Stimulated activated CD4-positive, alpha-beta T cell treated with anti-CD3 and anti-CD28 coated beads, TNF-alpha, amount 100 ng/mL, for 1 hour (primary cell): ENCODE measurements around the gene TUBA1B.
A peak's percentile ranks its signal among the peaks of the same experiment; 100 is the strongest.

Experiments
- DNase-seq, 3 donors: peaks; one replicate each; pipeline ENCODE4 v3.0.0-alpha.2; 2020; ENCODE audit warnings: low read depth in 3 of 3, low spot score in 1 of 3

TUBA1B gene

DNA sequence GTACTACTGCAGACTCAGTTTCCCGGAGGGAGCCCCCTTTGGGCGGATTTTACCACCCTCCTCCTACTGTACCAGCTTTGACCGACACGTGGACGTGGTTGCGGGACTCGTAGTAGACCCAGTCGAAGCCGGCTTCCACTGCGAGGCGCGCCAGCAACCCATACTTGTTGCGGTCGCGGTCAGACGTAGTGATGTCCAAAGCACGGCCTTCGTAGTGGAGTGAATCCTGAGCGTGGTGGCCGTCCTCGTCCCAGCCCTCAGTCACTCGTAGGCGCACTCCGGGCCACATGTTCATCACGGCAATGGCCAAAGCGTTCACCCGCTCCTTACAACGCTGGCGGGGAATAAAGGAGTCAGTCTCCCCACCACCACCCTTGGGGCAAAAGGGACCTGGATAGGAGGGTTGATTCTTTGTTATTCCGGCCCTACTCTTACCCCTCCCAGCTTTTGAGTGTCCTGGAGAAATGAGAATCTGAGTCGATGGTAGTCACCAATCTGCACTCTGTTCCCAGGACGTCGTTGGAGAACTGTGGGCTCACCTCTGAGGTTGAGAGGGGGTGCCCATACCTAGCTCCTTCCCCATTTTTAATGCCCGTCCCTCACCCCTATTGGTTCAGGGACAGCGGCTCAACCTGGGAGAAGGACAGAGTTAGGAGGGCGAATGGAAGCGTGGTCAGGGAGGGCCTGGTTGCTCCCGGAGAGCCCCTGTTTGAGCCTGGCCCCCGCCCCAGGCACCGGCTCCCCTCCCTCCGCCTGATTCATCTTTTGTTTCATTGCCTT, 39.9 kb downstream of the TUBA1B start:
- no peak for DNase-seq

DNA sequence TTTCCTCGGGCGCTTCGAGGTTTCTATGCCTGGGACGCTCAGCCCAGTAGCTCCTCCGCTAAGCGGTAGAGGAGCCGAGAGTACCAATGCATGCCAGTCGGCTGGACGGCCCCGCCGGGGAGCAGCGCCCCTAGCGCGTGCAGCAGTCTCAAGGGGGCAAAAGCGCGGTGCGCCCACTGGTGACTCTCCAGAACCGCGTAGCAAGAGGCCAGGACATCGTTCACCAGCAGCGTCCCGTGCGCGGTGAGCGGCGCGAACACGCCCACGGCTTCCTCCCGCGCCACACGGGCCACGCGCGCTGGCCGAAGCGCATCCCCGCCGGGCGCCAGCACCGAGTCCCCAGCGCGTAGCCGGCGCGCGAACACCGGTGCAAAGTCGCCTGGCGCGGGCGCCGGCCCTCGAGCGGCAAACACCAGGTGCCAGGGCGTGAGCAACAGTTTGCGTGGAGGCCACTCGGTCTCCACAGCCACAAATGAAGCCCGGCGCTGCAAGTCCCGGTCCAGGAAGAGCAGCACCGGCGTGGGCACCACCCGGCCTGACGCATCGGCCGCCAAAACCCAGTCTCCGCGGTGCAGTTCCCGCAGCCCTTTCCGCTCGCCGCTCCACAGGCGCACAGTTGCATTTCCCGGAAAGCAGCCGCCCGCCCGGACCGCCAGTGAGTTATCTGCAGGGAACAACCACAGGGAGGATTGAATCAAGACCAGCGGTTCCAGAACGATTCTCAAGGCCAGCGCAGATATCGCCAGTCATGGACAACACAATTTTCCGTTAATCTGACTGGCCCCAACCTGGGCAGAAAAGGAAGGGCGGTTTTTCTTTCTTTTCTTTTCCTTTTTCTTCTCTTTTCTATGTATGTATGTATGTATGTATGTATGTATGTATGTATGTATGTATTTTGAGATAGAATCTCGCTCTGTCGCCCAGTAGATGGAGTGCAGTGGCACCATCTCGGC, 41.1 kb downstream of the TUBA1B start:
- DNase-seq, result no peak

DNA sequence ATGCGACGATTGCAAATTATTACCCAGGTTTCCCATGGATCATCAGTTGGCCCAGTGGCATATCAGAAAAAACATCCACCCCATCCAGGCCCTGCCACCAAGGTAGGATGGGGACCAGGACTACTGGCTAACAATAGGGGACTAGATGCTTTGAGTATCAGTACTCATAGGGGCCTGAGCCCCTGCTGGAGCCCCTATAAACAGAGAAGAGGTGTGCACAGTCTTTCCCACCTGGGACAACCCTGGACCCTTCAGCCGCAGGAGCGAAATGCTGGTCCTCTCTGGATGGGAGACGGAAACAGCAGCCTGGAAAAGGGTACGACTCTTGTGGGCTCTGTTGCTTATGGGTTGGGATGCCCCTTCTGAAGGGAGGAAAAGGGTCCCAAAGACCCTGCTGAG, 42.3 kb downstream of the TUBA1B start:
- no peak for DNase-seq

DNA sequence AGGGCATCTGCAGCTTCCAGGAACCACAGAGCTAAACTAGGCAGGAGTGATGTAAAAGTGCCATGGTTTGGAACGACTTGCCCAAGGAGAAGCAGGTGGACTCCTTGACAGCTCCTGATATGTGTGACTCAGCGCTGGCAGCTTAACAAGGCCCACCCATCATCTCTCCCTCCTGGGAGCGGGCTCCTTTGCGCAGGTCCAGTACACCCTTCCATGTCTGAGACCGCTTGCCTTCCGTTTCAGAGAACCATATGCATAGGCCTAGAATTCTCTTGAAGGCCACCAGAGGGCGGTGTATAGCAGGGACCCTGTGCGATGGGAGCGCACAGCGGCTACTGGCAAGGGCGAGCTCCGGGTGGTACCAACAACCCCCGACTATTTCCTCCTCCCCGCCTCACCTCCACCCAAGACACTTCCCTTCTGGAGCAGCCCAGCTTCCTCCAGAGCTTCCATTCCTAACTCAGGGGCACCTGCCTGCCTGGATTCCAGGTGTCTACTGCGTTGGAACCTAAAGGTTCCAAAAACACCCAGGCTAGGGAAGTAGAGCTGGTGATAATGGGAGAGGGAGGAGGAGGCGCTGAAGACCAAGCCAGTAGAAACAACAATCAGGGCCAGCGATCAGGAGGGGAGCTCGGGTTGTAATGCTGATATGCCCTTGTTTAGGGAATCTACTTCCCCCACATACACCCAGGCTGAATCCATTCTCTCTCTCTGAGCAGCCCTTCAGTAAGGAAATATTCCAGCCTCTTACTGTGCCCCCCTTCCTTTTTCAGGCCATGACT, 42.9 kb downstream of the TUBA1B start:
- DNase-seq, result peak; percentile 28 to 49 (median 45)

DNA sequence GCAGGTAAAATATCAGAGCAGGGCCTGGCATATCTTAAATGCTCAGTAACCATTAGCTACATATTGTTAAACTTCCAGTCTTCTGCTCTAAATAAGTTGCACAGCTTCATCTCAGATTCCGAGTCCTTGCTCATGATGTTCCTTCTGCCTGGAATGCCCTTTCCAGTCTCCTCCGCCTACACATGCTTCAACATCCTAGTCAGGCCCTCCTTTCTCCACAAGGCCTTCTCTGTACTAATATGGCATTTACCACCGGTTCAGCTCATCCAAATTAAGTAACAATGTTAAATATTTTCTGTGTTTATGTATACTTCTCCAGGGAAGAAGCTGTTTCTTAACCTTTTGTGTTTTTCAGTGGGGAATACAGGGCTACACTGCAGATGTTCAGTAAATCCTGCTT, 45.1 kb downstream of the TUBA1B start:
- no peak for DNase-seq

DNA sequence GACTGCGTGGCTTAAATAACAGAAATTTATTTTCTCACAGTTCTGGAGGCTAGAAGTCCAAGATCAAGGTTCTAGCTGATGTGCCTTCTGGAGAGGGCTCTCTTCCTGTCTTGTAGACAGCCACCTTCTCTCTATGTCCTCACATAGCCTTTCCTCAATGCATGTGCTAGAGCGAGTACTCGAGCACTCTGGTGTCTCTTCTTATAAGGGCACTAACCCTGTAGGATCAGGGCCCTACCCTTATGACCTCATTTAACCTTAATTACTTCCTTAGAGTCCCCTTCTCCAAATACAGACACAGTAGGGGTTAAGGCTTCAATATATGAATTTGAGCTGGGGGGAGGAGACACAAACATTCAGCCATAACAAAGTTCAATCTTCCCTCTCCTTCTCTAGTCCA, 46.8 kb downstream of the TUBA1B start:
- no peak for DNase-seq

DNA sequence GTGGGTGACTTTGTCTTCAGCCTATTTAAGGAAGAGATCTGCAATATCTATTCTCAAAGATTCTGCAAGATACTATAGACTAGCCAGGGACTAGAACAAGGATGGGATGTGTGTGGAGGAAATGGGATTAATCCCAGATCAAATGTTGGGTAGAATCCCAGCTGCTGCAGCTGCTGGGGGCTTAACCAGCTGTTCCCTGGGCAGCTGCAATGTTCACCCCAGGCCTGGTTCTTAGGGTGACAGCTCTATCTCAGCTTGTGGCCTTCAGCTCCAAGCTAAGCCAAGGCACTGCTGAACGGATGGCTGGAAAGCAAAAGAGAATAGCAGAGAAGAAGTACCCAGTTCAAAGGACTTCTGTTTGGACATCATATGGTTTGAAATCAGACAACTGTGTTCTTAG, 51.4 kb downstream of the TUBA1B start:
- no peak for DNase-seq
